GM12801 (cell line): ENCODE measurements around the gene MYO15B.

Experiments used
- TF ChIP-seq, protein P1 (sequence below): IDR thresholded peaks from one replicate; pipeline ENCODE4 v1.5.1; 2011; ENCODE audit warnings: control low read depth; ENCODE audit not compliant: insufficient read length; ENCODE audit errors: extremely low read depth

MYO15B gene

DNA sequence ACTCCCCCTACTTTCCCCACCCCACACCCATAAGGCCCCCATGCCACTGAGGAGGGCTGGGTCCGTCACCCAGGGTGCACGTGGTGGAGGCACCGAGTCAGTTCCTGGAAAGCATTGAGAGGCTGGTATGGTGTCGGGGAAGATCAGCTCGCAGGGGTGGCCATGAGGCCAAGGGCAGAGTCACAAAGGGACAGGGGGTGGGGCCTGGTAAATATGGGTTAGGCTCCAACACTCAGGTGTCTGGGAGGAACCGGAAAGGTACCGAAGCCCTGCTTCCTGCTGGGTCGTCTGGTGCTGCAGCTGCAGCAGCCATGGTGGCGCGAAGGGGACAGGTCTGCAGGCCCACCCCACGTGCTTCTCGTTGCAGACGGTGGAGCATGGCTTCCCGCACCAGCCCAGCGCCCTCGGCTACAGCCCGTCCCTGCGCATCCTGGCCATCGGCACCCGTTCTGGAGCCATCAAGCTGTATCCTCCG is 31.9 kb upstream of the MYO15B start:
- TF ChIP-seq, protein P1, sequence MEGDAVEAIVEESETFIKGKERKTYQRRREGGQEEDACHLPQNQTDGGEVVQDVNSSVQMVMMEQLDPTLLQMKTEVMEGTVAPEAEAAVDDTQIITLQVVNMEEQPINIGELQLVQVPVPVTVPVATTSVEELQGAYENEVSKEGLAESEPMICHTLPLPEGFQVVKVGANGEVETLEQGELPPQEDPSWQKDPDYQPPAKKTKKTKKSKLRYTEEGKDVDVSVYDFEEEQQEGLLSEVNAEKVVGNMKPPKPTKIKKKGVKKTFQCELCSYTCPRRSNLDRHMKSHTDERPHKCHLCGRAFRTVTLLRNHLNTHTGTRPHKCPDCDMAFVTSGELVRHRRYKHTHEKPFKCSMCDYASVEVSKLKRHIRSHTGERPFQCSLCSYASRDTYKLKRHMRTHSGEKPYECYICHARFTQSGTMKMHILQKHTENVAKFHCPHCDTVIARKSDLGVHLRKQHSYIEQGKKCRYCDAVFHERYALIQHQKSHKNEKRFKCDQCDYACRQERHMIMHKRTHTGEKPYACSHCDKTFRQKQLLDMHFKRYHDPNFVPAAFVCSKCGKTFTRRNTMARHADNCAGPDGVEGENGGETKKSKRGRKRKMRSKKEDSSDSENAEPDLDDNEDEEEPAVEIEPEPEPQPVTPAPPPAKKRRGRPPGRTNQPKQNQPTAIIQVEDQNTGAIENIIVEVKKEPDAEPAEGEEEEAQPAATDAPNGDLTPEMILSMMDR, result no peak

DNA sequence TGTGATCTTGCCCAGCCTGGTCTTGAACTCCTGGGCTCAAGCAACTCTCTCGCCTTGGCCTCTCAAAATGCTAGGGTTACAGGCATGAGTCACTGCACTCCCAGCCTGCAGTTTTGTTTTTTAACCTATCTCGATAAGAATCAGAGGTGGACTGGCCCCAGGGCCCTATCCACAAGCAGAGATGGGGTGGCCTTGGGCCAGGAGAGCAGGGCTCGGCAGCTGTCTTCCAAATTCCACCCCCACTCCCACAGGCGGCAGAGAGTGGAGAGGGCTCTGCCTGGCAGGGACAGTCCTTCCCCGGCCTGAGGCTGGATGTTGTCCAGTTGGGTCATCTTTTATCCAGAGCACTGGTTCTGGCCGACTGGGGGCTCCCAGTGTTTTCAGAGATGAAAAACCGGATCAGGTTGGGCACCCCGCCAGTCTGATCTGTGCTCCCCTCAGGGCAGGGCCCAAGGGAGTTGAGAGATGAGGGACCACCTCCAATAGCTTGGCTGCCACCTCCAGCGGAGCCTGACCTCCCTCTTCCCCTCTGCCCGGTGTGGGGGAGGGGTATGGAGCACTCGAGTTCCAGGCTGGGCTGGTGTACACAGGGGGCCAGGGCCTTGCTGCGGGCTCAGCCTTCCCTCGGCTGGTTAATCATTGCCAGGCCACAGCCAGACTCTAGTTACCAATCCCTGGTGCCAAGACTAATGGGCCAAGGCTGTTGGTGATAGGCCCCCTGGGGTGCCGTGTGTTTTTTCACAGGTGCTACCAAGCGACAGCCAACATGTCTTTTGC is 30.3 kb upstream of the MYO15B start:
- TF ChIP-seq, protein P1, result no peak

DNA sequence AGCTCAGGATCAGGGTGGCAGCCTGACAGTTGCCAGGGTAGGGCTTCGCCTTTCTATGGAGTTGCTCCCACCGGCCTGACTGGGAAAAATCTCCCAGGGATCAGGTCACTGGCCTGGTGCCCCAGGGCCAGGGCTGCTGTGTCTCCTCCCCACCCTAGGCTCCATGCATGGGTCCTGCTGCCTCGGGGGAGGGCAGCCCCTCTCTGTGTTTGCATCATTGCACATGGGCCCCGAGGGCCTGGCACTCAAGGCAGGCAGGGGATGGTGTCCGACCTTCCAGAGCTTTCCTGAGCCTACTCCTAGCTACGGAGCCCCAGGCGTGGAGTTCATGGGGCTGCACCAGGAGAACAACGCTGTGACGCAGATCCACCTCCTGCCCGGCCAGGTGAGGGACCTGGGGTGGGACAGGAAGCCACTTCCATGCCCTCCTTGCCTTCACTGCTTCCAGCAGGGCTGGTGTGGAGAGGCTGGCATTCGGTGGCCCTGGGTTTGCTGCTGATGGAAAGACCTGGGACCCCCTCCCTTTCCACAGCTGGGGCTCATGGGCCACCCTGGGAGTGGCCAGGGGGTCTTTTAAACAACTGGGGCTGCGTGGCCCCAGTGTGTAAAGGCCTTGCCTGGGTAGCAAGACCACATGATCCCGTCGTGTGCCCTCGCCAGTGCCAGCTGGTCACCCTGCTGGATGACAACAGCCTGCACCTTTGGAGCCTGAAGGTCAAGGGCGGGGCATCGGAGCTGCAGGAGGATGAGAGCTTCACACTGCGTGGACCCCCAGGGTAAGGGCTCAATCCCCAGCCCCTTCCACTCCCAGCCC is 29.5 kb upstream of the MYO15B start:
- TF ChIP-seq, protein P1, result no peak

DNA sequence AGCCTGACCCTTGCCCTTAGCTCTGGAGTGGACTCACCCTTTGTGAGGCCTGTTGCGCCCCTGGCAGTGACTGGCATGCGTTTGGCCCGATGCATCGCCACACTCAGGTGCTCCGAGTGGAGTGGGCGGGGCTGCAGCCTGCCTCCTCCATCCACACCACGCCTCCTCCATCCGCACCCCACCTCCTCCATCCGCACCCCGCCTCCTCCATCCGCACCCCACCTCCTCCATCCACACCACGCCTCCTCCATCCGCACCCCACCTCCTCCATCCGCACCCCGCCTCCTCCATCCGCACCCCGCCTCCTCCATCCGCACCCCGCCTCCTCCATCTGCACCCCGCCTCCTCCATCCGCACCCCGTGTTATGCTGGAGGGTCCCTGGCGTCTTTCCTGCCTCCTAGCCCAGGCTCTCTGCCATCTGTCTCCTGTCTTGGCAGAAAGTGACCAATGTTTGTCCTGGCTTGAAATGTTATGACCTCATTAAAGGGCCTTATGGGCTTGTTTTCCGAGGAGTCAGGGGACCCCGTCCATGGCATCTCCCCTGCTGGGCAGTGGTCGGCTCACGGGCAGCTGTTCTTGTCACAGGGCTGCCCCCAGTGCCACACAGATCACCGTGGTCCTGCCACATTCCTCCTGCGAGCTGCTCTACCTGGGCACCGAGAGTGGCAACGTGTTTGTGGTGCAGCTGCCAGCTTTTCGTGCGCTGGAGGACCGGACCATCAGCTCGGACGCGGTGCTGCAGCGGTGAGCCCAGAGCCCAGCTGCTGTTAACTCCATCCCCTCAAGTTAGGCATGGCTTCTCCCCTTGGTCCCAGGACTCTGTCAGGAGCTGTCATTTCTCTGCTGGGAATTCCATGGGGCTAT is 28.7 kb upstream of the MYO15B start:
- TF ChIP-seq, protein P1, result no peak

DNA sequence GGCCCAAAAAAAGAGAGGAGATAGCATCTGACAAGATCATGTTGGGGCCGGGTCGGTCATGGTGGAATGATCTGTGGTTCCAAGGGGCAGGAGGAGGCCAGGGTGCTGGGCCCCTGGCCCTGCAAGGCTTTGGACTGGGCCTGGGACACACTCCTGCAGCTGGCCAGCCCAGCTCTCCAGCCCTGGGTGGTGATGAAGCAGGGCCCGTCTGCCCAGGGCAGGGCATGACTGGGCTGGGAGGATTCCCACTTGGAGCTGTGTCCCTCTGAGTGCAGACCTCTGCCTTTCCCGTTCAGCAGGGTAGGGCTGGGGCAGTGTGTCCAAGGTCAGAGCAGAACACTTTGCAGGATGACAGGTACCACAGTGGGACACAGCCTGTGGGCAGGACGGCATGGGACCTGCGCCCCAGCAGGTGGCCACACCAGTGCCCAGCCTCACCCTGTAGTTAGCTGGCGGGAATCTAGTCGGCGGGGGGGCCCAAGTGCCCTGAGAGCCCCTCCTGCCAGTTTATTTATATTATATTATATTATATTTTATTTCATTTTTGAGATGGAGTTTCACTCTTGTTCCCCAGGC is 27.6 kb upstream of the MYO15B start:
- TF ChIP-seq, protein P1, result no peak

DNA sequence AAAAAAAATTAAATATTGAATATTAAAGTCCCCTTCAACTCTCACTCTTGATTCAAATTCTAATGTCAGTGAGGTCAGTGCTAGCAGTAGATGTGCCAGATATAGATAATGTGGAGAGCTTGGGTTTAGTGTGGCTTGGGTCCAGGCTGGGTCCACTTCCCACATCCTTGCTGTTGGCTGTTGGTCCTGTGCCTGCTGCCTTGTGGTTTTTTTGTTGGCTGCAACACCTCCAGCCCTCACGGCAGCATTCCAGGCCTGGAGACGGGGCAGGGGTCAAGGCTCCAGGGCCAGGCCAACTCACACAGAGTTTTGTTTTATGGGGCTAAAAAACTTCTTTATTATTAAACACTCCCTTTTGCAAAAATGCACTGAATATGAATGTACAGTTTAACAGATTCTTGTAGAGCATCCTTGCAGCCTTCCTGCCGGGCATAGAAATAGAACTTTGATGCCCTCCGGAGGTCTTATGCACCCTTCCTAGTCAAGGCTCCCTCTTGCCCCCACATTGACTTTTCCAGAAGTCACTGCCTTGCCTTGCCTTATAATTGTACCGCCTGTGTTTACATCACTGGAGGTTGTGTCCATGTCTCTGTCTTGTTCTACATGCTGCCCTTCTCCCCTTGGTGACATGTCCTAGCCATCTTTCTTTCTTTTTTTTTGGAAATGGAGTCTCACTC is 25.5 kb upstream of the MYO15B start:
- TF ChIP-seq, protein P1, result no peak
